Fibroblast of the aortic adventitia (primary cell): ENCODE measurements around the gene MAP3K9. TPM values are rescaled to one million over a fixed set of nuclear protein-coding genes. Genes with fewer than 3 reads are reported as not detected.
"Not testable (repeated sequence)": the region's sequence is repeated elsewhere in the genome, so short reads cannot be mapped to it uniquely, and the experiment has no call there.

ENCODE experiments used
- DNase-seq: peaks from one replicate; pipeline ENCODE4 v3.0.0-alpha.2; 2010; ENCODE audit warnings: low read depth
- H3K4me3 ChIP-seq: 2 replicates; pipeline ENCODE4 v1.5.1; 2011; ENCODE audit warnings: low read depth, mild to moderate bottlenecking, control low read depth, low read length, moderate library complexity
- CTCF ChIP-seq: IDR thresholded peaks from 2 replicates; pipeline ENCODE4 v1.5.1; 2011; ENCODE audit warnings: mild to moderate bottlenecking, low read length, control low read depth, inconsistent platforms; ENCODE audit not compliant: insufficient read depth
- total RNA-seq: library from RNA; depleted of rRNA; stranded (reverse); fragments of >200 nt; gene quantifications from 2 replicates; pipeline ENCODE4 v1.2.3, GENCODE V29; 2012; ENCODE audit warnings: low replicate concordance

The MAP3K9 gene
- total RNA-seq: under 0.01 and 0.33 TPM in 2 replicates

GRCh38 chr14:70809225-70810219 lies at the start of gene MAP3K9:
Gene MAP3K9, minus strand, starts transcription at chr14:70809513. Its CDS starts 342 bp downstream, at chr14:70809171.
- no peak for DNase-seq
- no peak for TF ChIP-seq CTCF
- H3K4me3 ChIP-seq: peak within 1 kb of the TSS; percentile 48

- DNase-seq: no peak
- TF ChIP-seq CTCF: no peak
- no peak overlapping the region for H3K4me3 ChIP-seq
These were observed 49.3 kb upstream of the MAP3K9 start for GRCh38 chr14:70858641-70859040.

- no peak for DNase-seq
- H3K4me3 ChIP-seq: no peak overlapping the region
- TF ChIP-seq CTCF: no peak
These were observed 48.2 kb upstream of the MAP3K9 start for GRCh38 chr14:70857496-70857890.

GRCh38 chr14:70856851-70857495 lies 47.7 kb upstream of the MAP3K9 start:
- no peak overlapping the region for H3K4me3 ChIP-seq
- TF ChIP-seq CTCF: no peak
- DNase-seq: peak; percentile 11

GRCh38 chr14:70855486-70855885 lies 46.2 kb upstream of the MAP3K9 start:
- no peak overlapping the region for H3K4me3 ChIP-seq
- TF ChIP-seq CTCF: no peak

GRCh38 chr14:70853658-70854057 lies 44.3 kb upstream of the MAP3K9 start:
- not testable (repeated sequence) for H3K4me3 ChIP-seq, DNase-seq

More at GRCh38 chr14:70855486-70855885, 46.2 kb upstream of the MAP3K9 start:
- DNase-seq: no peak
